Nephron progenitor cell (in vitro differentiated cells): ENCODE data around the gene P4HB.

Source experiments
- DNase-seq: peaks from one replicate; pipeline ENCODE4 v3.0.0; 2021
- H3K27ac Mint-ChIP-seq: 2 replicates; pipeline ENCODE4 v1.8.0; 2021; ENCODE audit warnings: mild to moderate bottlenecking, moderate library complexity, mixed read lengths
- H3K27me3 Mint-ChIP-seq: 2 replicates; pipeline ENCODE4 v1.8.0; 2021; ENCODE audit warnings: mild to moderate bottlenecking, low read depth, mixed read lengths; ENCODE audit not compliant: poor library complexity
- H3K36me3 Mint-ChIP-seq: 2 replicates; pipeline ENCODE4 v1.8.0; 2021; ENCODE audit warnings: low read depth, mixed read lengths
- H3K4me1 Mint-ChIP-seq: 2 replicates; pipeline ENCODE4 v1.8.0; 2021; ENCODE audit warnings: mixed read lengths
- H3K4me3 Mint-ChIP-seq: 2 replicates; pipeline ENCODE4 v1.8.0; 2021; ENCODE audit warnings: mild to moderate bottlenecking, moderate library complexity, mixed read lengths
- H3K9me3 Mint-ChIP-seq: 2 replicates; pipeline ENCODE4 v1.8.0; 2021; ENCODE audit warnings: mild to moderate bottlenecking, moderate library complexity, mixed read lengths
- CTCF ChIP-seq: fragments of 200-600 bp; sonication (generic); IDR thresholded peaks from 2 replicates; pipeline ENCODE4 v1.5.0; 2021; ENCODE audit warnings: antibody characterized with exemption

Gene P4HB

GRCh38 chr17:81905993-81906392 lies 45.7 kb upstream of the P4HB start:
- no peak overlapping the region for H3K4me3 Mint-ChIP-seq
- H3K27ac Mint-ChIP-seq = no peak overlapping the region
- peaks cover 10% of the 10 kb centered on the region for H3K4me1 Mint-ChIP-seq
- H3K27me3 Mint-ChIP-seq = peaks cover 13% of the 10 kb centered on the region
- no peak for TF ChIP-seq CTCF
- no peak for DNase-seq
- no peaks in the 10 kb centered on the region for H3K9me3 Mint-ChIP-seq
- peaks cover 5% of the 10 kb centered on the region for H3K36me3 Mint-ChIP-seq

- no peaks in the 10 kb centered on the region for H3K9me3 Mint-ChIP-seq
- peaks cover 18% of the 10 kb centered on the region for H3K27me3 Mint-ChIP-seq
- H3K4me1 Mint-ChIP-seq = peaks cover 14% of the 10 kb centered on the region
- no peak for TF ChIP-seq CTCF
- DNase-seq = no peak
- H3K36me3 Mint-ChIP-seq = peaks cover 9% of the 10 kb centered on the region
- no peak overlapping the region for H3K4me3 Mint-ChIP-seq
- H3K27ac Mint-ChIP-seq = no peak overlapping the region
Measured at GRCh38 chr17:81905424-81905875, 45.1 kb upstream of the P4HB start.

GRCh38 chr17:81904600-81905423 lies 44.5 kb upstream of the P4HB start:
- no peak for TF ChIP-seq CTCF
- H3K4me3 Mint-ChIP-seq = no peak overlapping the region
- DNase-seq = no peak
- H3K27ac Mint-ChIP-seq = no peak overlapping the region
- H3K9me3 Mint-ChIP-seq = no peaks in the 10 kb centered on the region
- H3K36me3 Mint-ChIP-seq = peaks cover 14% of the 10 kb centered on the region
- peaks cover 10% of the 10 kb centered on the region for H3K4me1 Mint-ChIP-seq
- peaks cover 23% of the 10 kb centered on the region for H3K27me3 Mint-ChIP-seq

- TF ChIP-seq CTCF = no peak
- no peaks in the 10 kb centered on the region for H3K9me3 Mint-ChIP-seq
- H3K4me3 Mint-ChIP-seq = no peak overlapping the region
- H3K36me3 Mint-ChIP-seq = peaks cover 15% of the 10 kb centered on the region
- peaks cover 23% of the 10 kb centered on the region for H3K27me3 Mint-ChIP-seq
- no peak for DNase-seq
- peaks cover 8% of the 10 kb centered on the region for H3K4me1 Mint-ChIP-seq
- no peak overlapping the region for H3K27ac Mint-ChIP-seq
Measured at GRCh38 chr17:81903896-81904599, 43.7 kb upstream of the P4HB start.

GRCh38 chr17:81903415-81903831 lies 43.1 kb upstream of the P4HB start:
- H3K4me1 Mint-ChIP-seq = peaks cover 8% of the 10 kb centered on the region
- no peak for TF ChIP-seq CTCF
- no peak overlapping the region for H3K4me3 Mint-ChIP-seq
- H3K36me3 Mint-ChIP-seq = peaks cover 17% of the 10 kb centered on the region
- no peaks in the 10 kb centered on the region for H3K9me3 Mint-ChIP-seq
- peaks cover 23% of the 10 kb centered on the region for H3K27me3 Mint-ChIP-seq
- no peak for DNase-seq
- H3K27ac Mint-ChIP-seq = peak overlapping the region; percentile 36
